IPS DF 19.7 (cell line): ENCODE results near the gene TRIM17.

Source experiments
- DNase-seq: peaks from one replicate; pipeline ENCODE4 v3.0.0-alpha.2; 2013; ENCODE audit warnings: low read depth, low spot score

The TRIM17 gene

GRCh38 chr1:228367798-228368791, 48.6 kb downstream of the TRIM17 start:
- no peak for DNase-seq

- no peak for DNase-seq
These were observed 49.6 kb downstream of the TRIM17 start for GRCh38 chr1:228366866-228367741.

- no peak for DNase-seq
These were observed 50.4 kb downstream of the TRIM17 start for GRCh38 chr1:228366062-228366865.

GRCh38 chr1:228365271-228366061, 51.2 kb downstream of the TRIM17 start:
- no peak for DNase-seq

GRCh38 chr1:228364706-228365213, 51.9 kb downstream of the TRIM17 start:
- no peak for DNase-seq

GRCh38 chr1:228364068-228364705, 52.5 kb downstream of the TRIM17 start:
- no peak for DNase-seq

GRCh38 chr1:228363686-228364067, 53.0 kb downstream of the TRIM17 start:
- DNase-seq, result no peak

- DNase-seq, result no peak
These were observed 53.7 kb downstream of the TRIM17 start for GRCh38 chr1:228362884-228363450.

GRCh38 chr1:228362141-228362883, 54.3 kb downstream of the TRIM17 start:
- no peak for DNase-seq

GRCh38 chr1:228361314-228362140, 55.1 kb downstream of the TRIM17 start:
- DNase-seq, result no peak

- DNase-seq, result no peak
These were observed 55.9 kb downstream of the TRIM17 start for GRCh38 chr1:228360533-228361313.

GRCh38 chr1:228359613-228360532, 56.8 kb downstream of the TRIM17 start:
- DNase-seq, result no peak

- no peak for DNase-seq
These were observed 57.7 kb downstream of the TRIM17 start for GRCh38 chr1:228358764-228359612.

GRCh38 chr1:228358039-228358763, 58.5 kb downstream of the TRIM17 start:
- no peak for DNase-seq
